ENCODE results near the gene SLC39A10.
A peak's percentile ranks its signal among the peaks of the same experiment; 100 is the strongest.

DNA sequence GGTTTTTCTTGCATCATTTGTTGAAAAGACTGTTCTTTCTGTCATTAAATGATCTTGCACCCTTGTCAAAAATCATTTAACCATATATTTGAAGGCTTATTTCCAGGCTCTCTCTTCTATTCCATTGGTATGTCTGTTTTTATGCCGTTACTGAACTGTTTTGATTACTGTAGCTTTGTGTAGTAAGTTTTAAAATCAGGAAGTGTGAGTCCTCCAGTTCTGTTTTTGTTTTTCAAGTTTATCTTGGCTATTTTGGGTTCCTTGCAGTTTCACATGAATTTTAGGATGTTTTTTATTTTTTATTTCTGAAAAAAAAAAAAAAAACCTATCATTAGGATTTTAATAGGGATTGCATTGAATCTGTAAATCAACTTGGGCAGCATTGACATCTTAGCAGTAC lies 39.0 kb downstream of the SLC39A10 start:
- TF ChIP-seq POLR2AphosphoS5 (IDR thresholded peaks at IDR 0.05; ENCODE audit: low read depth, low read length) (no peak), SPI1 (IDR thresholded peaks at IDR 0.05; ENCODE audit: low read depth, low read length) (peak; percentile 50; the same call in 1 of the 2 replicates), POLR2A (IDR thresholded peaks at IDR 0.05; ENCODE audit: low read depth, low read length) (no peak), PAX5 (IDR thresholded peaks at IDR 0.05; ENCODE audit: insufficient read depth, low read length, severe bottlenecking) (no peak), TAF1 (IDR thresholded peaks at IDR 0.05; ENCODE audit: low read depth, low read length) (no peak)
